ENCODE data around the gene LIPC. TPM values are rescaled to one million over a fixed set of nuclear protein-coding genes. Genes with fewer than 3 reads are reported as not detected.

LIPC gene
- polyA plus RNA-seq, 1 donor (not counting 4 experiments of a cell fraction or from before 2014, with no cell fraction given) = not detected

GRCh38 chr15:58415636-58416035, 16.2 kb upstream of the LIPC start:
- TF ChIP-seq EZH2 (IDR thresholded peaks at IDR 0.05; ENCODE audit: low read length) = no peak
- TF ChIP-seq CTCF (optimal IDR thresholded peaks at IDR 0.05 in 1 of 3, IDR thresholded peaks at IDR 0.05 in 1 of 3, conservative IDR thresholded peaks at IDR 0.05 in 1 of 3; ENCODE audit: extremely low read depth in 1 of 3, insufficient read depth in 2 of 3, low read length in 3 of 3) = no peak
- no peak overlapping the region for H3K27ac ChIP-seq (ENCODE audit: control insufficient read depth, insufficient read depth, low read length)
- FAIRE-seq = no peak
- H2AFZ ChIP-seq (ENCODE audit: control insufficient read depth, low read length) = no peak overlapping the region
- no peak overlapping the region for H3K4me2 ChIP-seq (ENCODE audit: control insufficient read depth, extremely low read depth, insufficient read depth, low read depth, low read length)
- H3K4me3 ChIP-seq (ENCODE audit: control insufficient read depth in 2 of 3, extremely low read depth in 1 of 3, insufficient read depth in 2 of 3, low read depth in 1 of 3, low read length in 3 of 3) = no peak overlapping the region
- no peak for DNase-seq (ENCODE audit: low read depth, low spot score)
- no peaks in the 10 kb centered on the region for H3K9me3 ChIP-seq (ENCODE audit: control insufficient read depth, low read depth, low read length)
- no peaks in the 10 kb centered on the region for H3K79me2 ChIP-seq (ENCODE audit: control insufficient read depth, insufficient read depth, low read length)
- H3K4me1 ChIP-seq (ENCODE audit: control insufficient read depth, extremely low read depth, insufficient read depth, low read length) = no peaks in the 10 kb centered on the region
- no peaks in the 10 kb centered on the region for H3K9me1 ChIP-seq (ENCODE audit: control insufficient read depth, extremely low read depth, insufficient read depth, low read length)
- no peak overlapping the region for H3K9ac ChIP-seq (ENCODE audit: control insufficient read depth, extremely low read depth, insufficient read depth, low read length)
- H3K27me3 ChIP-seq (ENCODE audit: control insufficient read depth, extremely low read depth, insufficient read depth, low read length) = no peaks in the 10 kb centered on the region
- dilution Hi-C loops (cut with MboI; ENCODE audit: extremely low pct_ligation_motif_present, low sequenced_read_pairs) = no loop called here
- H4K20me1 ChIP-seq (ENCODE audit: control insufficient read depth, extremely low read depth, insufficient read depth, low read length) = no peaks in the 10 kb centered on the region
- H3K36me3 ChIP-seq (ENCODE audit: control insufficient read depth in 2 of 2, extremely low read depth in 1 of 2, insufficient read depth in 2 of 2, low read length in 2 of 2) = no peaks in the 10 kb centered on the region

GRCh38 chr15:58416963-58417362, 14.8 kb upstream of the LIPC start:
- Histone ChIP-seq H3K9me1 (ENCODE audit: control insufficient read depth, extremely low read depth, insufficient read depth, low read length) (no peaks in the 10 kb centered on the region), H3K4me3 (ENCODE audit: control insufficient read depth in 2 of 3, extremely low read depth in 1 of 3, insufficient read depth in 2 of 3, low read depth in 1 of 3, low read length in 3 of 3) (no peak overlapping the region), H3K4me2 (ENCODE audit: control insufficient read depth, extremely low read depth, insufficient read depth, low read depth, low read length) (no peak overlapping the region), H3K36me3 (ENCODE audit: control insufficient read depth in 2 of 2, extremely low read depth in 1 of 2, insufficient read depth in 2 of 2, low read length in 2 of 2) (no peaks in the 10 kb centered on the region), H3K27ac (ENCODE audit: control insufficient read depth, insufficient read depth, low read length) (no peak overlapping the region), H3K79me2 (ENCODE audit: control insufficient read depth, insufficient read depth, low read length) (no peaks in the 10 kb centered on the region), H3K27me3 (ENCODE audit: control insufficient read depth, extremely low read depth, insufficient read depth, low read length) (no peaks in the 10 kb centered on the region), H3K4me1 (ENCODE audit: control insufficient read depth, extremely low read depth, insufficient read depth, low read length) (no peaks in the 10 kb centered on the region), H3K9me3 (ENCODE audit: control insufficient read depth, low read depth, low read length) (no peaks in the 10 kb centered on the region), H3K9ac (ENCODE audit: control insufficient read depth, extremely low read depth, insufficient read depth, low read length) (no peak overlapping the region), H4K20me1 (ENCODE audit: control insufficient read depth, extremely low read depth, insufficient read depth, low read length) (no peaks in the 10 kb centered on the region), H2AFZ (ENCODE audit: control insufficient read depth, low read length) (no peak overlapping the region)
- DNase-seq (ENCODE audit: low read depth, low spot score) = no peak
- TF ChIP-seq CTCF (optimal IDR thresholded peaks at IDR 0.05 in 1 of 3, IDR thresholded peaks at IDR 0.05 in 1 of 3, conservative IDR thresholded peaks at IDR 0.05 in 1 of 3; ENCODE audit: extremely low read depth in 1 of 3, insufficient read depth in 2 of 3, low read length in 3 of 3) = no peak
- TF ChIP-seq EZH2 (IDR thresholded peaks at IDR 0.05; ENCODE audit: low read length) = no peak
- dilution Hi-C loops (cut with MboI; ENCODE audit: extremely low pct_ligation_motif_present, low sequenced_read_pairs) = no loop called here
- FAIRE-seq = no peak
